Measurements from ENCODE around the gene ZNF276. TPM values are rescaled to one million over a fixed set of nuclear protein-coding genes. Genes with fewer than 3 reads are reported as not detected.
A peak's percentile ranks its signal among the peaks of the same experiment; 100 is the strongest.
"Not testable (repeated sequence)": the region's sequence is repeated elsewhere in the genome, so short reads cannot be mapped to it uniquely, and the experiment has no call there.

Gene ZNF276
- total RNA-seq, 6 donors from 2014 or later, result 28.6 to 172 (median 39.0) TPM

DNA sequence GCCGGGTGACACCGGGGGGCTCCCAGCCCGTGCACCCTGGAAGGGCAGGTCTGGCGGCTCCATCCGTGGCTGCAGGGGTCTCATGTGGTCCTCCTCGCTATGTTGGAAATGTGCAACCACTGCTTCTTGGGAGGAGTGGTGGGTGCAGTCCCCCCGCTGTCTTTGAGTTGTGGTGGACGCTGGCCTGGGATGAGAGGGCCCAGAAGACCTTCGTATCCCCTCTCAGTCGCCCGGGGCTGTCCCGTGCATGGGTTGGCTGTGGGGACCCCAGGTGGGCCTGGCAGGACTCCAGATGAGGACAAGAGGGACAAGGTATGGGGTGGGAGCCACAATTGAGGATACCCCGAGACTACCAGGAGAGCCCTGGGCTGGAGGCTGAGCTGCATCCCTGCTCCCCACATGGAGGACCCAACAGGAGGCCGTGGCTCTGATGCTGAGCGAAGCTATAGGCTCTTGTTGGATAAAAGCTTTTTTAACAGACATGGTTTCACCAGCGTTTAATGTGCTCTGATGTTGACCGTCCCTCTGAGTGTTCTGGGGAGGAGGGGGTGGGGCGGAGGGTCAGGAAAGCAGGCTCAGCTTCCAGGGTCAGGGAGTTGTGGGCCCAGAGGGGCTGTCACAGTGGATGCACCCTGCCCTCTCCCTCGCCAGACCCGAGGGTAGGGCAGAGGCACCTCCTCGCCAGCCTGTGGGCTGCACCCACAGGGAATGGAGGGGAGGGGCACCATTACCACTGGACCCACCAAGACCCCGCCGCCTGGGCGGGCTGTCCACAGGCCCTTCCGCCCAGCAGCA lies 25.3 kb upstream of the ZNF276 start:
- peaks cover 12 to 28% (median 16%) of the 10 kb centered on the region in 4 donors for H3K4me1 ChIP-seq
- TF ChIP-seq POLR2A (IDR thresholded peaks at IDR 0.05) (peak in 1 of 4 donors; percentile 16), POLR2AphosphoS5 (IDR thresholded peaks at IDR 0.05) (no peak), CTCF (IDR thresholded peaks at IDR 0.05) (no peak)
- H3K27me3 ChIP-seq, result no peaks in the 10 kb centered on the region
- peaks cover 5 to 72% (median 56%) of the 10 kb centered on the region in 4 donors for H3K36me3 ChIP-seq
- no peak overlapping the region for H3K4me3 ChIP-seq
- DNase-seq (no peak), ATAC-seq (ENCODE audit: low FRiP score in 2 of 2) (no peak)
- H3K27ac ChIP-seq, result peak overlapping the region in 1 of 4 donors; percentile 39
- H3K9me3 ChIP-seq, result no peaks in the 10 kb centered on the region
- 78 to 83% methylated on average over 14 to 19 of the region's 25 CpGs for WGBS, 2 donors

DNA sequence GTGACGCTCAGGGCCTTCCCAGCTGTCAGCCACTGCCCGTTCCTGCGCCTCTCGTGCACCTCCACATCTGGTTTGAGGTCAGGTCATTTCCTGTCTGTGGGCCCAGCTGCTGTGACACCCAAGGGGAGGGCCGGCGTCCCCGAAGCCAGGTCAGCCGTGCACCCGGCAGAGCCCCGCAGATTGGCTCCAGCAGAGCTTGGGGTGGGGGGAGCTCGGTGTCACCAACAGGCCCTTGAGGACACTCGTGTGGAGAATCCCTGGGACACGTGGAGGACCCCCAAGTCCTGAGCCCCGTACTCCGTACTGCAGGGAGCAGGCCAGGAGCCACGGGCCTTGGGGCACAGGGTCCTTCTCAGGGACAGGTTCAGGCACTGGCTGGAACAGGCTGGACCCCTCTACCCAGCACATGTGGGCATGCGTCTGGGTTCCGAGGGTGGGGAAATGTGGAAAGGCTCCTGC lies 24.6 kb upstream of the ZNF276 start:
- Histone ChIP-seq H3K36me3 (peaks cover 5 to 66% (median 50%) of the 10 kb centered on the region in 4 donors), H3K4me1 (peaks cover 12 to 30% (median 17%) of the 10 kb centered on the region in 4 donors), H3K27ac (peak overlapping the region in 1 of 4 donors; percentile 39), H3K9me3 (no peaks in the 10 kb centered on the region), H3K4me3 (no peak overlapping the region), H3K27me3 (no peaks in the 10 kb centered on the region)
- DNase-seq, result no peak
- no peak for ATAC-seq (ENCODE audit: low FRiP score in 2 of 2)
- TF ChIP-seq POLR2A (IDR thresholded peaks at IDR 0.05) (no peak), POLR2AphosphoS5 (IDR thresholded peaks at IDR 0.05) (peak in 1 of 2 donors; percentile 17), EP300 (IDR thresholded peaks at IDR 0.05) (no peak), CTCF (IDR thresholded peaks at IDR 0.05) (no peak)
- WGBS, 2 donors, result 75 to 78% methylated on average over 8 to 16 of the region's 18 CpGs

DNA sequence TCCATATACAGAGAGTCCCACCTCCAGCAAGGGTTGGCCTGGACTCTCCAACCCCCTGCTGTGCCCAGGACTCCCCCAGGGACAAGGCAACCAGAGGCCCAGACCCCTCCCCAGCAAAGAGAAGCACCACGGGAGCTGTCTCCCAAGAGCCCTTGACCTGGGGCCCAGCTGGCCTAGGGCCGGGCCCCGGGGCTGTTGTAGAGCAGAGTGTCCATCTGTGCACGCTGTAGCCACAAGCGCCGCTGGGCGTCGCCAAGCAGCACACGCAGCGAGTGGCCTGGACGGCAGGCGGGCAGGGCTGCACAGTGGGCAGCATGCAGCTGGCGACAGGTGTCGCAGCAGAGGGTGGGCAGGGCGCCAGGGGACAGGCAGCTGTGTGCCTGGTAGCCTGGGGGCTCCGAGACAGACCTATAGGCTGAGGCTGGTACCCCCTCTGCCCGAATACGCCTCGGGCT lies 24.1 kb upstream of the ZNF276 start:
- Histone ChIP-seq H3K36me3 (peaks cover 0 to 61% (median 45%) of the 10 kb centered on the region in 4 donors), H3K9me3 (no peaks in the 10 kb centered on the region)
- WGBS, 2 donors, result 91 to 95% methylated on average over 11 to 13 of the region's 19 CpGs

DNA sequence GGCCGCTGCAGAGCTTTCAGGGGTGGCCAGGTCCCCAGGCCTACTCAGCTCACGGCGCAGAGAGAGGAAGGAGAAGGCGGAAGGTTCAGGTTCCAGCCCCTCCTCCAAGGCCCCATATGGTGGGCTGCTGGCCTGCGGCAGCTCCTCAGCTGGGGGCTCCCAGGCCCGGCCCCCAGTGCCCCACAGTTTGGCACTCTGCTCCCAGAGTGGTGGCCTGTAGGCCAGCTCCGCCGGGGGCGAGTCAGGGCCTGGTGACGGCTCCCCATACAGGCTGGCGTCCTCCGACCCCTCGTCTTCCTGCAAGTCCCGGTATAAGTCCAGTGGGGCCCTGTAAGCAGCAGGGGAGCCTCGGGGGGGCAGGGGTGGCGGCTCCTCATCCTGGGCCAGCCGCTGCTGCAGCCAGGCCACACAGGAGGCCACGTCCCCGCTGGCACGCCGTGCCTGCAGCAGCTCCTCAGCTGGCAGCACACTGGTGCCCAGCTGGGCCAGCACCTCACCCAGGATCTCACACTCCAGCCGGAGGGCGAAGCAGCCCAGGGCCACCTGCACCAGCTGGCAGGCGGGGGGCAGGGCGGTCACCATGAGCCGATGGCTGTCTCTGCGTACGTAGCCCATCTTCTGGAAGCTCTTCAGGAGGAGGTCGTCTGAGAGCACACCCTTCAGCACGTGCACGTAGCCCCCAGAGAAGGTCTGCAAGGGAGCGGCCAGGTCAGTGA lies 23.6 kb upstream of the ZNF276 start:
- peaks cover 15 to 39% (median 23%) of the 10 kb centered on the region in 4 donors for H3K4me1 ChIP-seq
- 87 to 93% methylated on average over 13 to 26 of the region's 32 CpGs for WGBS, 2 donors
- DNase-seq (peak in 1 of 2 donors; percentile 83), ATAC-seq (ENCODE audit: low FRiP score in 2 of 2) (no peak)
- no peak overlapping the region for H3K27ac ChIP-seq
- TF ChIP-seq CTCF (IDR thresholded peaks at IDR 0.05), result no peak
- no peak for TF ChIP-seq POLR2AphosphoS5 (IDR thresholded peaks at IDR 0.05)
- TF ChIP-seq POLR2A (IDR thresholded peaks at IDR 0.05), result no peak
- TF ChIP-seq EP300 (IDR thresholded peaks at IDR 0.05), result no peak
- H3K4me3 ChIP-seq, result no peak overlapping the region
- no peaks in the 10 kb centered on the region for H3K27me3 ChIP-seq
- H3K9me3 ChIP-seq, result no peaks in the 10 kb centered on the region
- H3K36me3 ChIP-seq, result peaks cover 0 to 55% (median 41%) of the 10 kb centered on the region in 4 donors

More for the DNA sequence above, 24.1 kb upstream of the ZNF276 start:
- Histone ChIP-seq H3K4me1 (peaks cover 14 to 35% (median 21%) of the 10 kb centered on the region in 4 donors), H3K27ac (no peak overlapping the region), H3K4me3 (no peak overlapping the region), H3K27me3 (no peaks in the 10 kb centered on the region)
- TF ChIP-seq CTCF (IDR thresholded peaks at IDR 0.05), result no peak
- no peak for TF ChIP-seq POLR2AphosphoS5 (IDR thresholded peaks at IDR 0.05)
- TF ChIP-seq EP300 (IDR thresholded peaks at IDR 0.05), result no peak
- no peak for TF ChIP-seq POLR2A (IDR thresholded peaks at IDR 0.05)
- DNase-seq (peak in 1 of 2 donors; percentile 85), ATAC-seq (ENCODE audit: low FRiP score in 2 of 2) (no peak)

DNA sequence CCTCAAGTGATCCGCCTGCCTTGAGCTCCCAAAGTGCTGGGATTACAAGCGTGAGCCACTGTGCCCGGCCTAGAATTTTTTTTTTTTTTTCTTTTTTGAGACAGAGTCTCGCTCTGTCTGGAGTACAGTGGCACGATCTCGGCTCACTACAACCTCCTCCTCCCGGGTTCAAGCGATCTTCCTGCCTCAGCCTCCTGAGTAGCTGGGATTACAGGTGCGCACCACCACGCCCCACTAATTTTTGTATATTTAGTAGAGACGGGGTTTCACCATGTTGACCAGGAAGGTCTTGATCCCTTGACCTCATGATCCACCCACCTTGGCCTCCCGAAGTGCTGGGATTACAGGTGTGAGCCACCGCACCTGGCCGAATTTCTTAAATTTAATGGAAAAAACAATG lies 22.6 kb upstream of the ZNF276 start:
- not testable (repeated sequence) for H3K27me3 ChIP-seq; DNase-seq; ATAC-seq (ENCODE audit: low FRiP score in 2 of 2); H3K27ac ChIP-seq; H3K4me3 ChIP-seq; H3K9me3 ChIP-seq
- peaks cover 0 to 45% (median 32%) of the 10 kb centered on the region in 4 donors for H3K36me3 ChIP-seq
- peaks cover 15 to 39% (median 23%) of the 10 kb centered on the region in 4 donors for H3K4me1 ChIP-seq
- WGBS, 2 donors, result 97 to 98% methylated on average over 14 of the region's 14 CpGs

GRCh38 chr16:89699629-89700099 lies 21.7 kb upstream of the ZNF276 start:
- DNase-seq, result peak in 1 of 2 donors; percentile 83
- H3K9me3 ChIP-seq; H3K27me3 ChIP-seq; ATAC-seq (ENCODE audit: low FRiP score in 2 of 2): not testable (repeated sequence)
- WGBS, 2 donors, result 69 to 72% methylated on average over 13 to 17 of the region's 18 CpGs
- H3K4me1 ChIP-seq, result peaks cover 15 to 39% (median 23%) of the 10 kb centered on the region in 4 donors
- H3K36me3 ChIP-seq, result peaks cover 0 to 36% (median 23%) of the 10 kb centered on the region in 4 donors
- H3K27ac ChIP-seq, result peak overlapping the region in 3 of 4 donors; percentile 38 to 95 (median 92)
- peak overlapping the region in 3 of 4 donors; percentile 74 to 90 (median 82) for H3K4me3 ChIP-seq
